GM12874 (cell line): ENCODE data around the gene MAMLD1.
A peak's percentile ranks its signal among the peaks of the same experiment; 100 is the strongest.

ENCODE experiments used
- TF ChIP-seq, protein P1 (sequence below): IDR thresholded peaks from 2 replicates; pipeline ENCODE4 v1.5.1; 2011; ENCODE audit warnings: low read depth, mild to moderate bottlenecking, control low read depth, low read length, moderate library complexity; ENCODE audit not compliant: insufficient read depth

The MAMLD1 gene

DNA sequence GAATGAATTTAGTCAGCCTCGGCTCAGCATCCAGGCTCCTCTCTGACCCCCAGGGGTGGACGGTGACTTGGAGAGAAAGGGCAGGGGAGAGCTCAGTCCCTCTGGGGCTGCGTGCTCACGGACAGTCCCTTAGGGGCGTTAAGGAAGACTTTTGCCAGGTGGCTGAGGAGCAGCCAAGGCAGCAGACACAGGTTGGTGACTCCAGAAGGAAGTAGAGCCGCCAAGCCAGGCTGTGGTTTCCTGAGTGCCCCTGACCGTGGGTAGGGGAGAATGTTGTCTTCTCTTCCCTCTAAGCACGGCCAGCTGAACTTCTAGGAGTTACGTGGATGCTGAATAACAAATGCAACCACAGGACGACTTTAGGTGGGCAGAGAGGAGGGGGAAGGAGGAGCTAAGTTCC, 114.3 kb downstream of the MAMLD1 start:
- TF ChIP-seq, protein P1, sequence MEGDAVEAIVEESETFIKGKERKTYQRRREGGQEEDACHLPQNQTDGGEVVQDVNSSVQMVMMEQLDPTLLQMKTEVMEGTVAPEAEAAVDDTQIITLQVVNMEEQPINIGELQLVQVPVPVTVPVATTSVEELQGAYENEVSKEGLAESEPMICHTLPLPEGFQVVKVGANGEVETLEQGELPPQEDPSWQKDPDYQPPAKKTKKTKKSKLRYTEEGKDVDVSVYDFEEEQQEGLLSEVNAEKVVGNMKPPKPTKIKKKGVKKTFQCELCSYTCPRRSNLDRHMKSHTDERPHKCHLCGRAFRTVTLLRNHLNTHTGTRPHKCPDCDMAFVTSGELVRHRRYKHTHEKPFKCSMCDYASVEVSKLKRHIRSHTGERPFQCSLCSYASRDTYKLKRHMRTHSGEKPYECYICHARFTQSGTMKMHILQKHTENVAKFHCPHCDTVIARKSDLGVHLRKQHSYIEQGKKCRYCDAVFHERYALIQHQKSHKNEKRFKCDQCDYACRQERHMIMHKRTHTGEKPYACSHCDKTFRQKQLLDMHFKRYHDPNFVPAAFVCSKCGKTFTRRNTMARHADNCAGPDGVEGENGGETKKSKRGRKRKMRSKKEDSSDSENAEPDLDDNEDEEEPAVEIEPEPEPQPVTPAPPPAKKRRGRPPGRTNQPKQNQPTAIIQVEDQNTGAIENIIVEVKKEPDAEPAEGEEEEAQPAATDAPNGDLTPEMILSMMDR: no peak

DNA sequence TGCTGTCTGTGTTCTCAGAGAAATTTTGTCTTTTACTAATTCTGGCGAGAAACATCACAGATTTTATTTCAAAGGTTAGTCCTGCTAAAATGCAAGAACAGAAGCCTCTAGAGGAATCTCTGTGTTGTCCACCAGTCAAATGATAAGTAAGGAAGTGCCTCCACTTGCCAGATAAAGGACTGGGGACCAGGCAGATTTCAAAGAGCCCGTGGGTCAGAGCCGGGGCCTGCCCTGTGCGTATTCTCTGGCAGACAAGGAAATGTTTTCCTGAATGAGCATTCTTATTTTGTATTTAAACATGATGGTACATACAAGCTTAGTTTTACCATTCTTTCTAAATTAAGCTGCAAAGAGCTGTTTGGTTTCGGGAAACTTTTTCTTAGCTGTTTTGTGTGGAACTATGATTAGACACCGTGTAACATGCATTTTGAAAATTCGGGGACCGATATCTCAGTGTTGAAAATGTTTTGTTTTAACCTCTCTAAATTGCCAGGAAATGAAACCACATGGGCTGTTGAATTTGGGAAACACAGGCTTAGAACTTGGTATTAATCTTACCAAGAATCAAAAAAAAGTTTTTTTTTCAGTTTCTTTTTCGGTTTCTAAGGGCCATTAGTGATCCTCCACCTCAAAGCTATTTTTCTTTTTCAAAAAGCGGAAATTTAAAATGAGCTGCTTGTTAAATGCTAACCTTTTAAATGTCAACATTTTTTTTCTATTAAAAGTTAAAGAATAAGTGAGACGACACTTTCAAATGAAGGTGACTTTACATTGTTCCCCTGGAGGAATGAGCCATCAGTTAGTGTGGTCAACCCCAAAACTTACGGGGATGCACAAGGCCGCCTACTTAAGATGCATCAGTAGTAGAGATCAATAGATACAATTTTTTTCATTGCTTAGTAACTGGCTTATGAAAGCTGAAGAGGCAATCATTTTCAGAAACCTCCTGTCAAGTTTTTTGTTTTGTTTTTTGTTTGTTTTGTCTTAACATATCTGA, 115.7 kb downstream of the MAMLD1 start:
- TF ChIP-seq, protein P1: no peak

DNA sequence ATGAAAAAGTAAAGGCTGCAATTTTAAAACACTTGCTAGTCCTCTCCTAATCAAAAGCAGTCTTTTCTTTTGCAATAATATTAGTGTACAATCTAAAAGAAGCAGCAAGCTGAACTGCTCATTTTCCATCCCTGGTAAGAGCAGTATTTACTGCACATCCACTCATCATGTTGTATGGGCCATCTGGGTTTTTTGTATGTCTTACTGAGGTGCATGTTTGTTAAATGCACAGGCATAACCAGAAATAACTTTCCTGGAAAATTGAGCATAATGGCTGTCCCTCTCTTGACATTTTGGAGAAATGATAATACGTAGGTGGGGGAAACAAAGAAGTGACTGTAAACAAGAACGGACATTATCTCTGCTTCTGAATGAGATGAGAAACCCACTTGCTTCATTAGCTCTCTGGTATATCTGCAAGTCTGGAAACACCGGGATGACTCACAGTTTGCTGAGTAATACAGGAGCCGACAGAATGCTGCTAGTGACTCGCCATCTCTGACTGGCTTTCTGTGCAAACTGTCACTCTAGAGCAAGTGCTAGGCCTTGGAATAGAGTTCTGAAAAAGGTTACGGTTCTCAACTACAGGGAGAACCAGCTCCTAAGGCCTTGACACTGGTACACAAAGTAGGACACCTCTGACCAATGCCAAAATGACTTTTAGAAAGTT, 119.6 kb downstream of the MAMLD1 start:
- TF ChIP-seq, protein P1: no peak

DNA sequence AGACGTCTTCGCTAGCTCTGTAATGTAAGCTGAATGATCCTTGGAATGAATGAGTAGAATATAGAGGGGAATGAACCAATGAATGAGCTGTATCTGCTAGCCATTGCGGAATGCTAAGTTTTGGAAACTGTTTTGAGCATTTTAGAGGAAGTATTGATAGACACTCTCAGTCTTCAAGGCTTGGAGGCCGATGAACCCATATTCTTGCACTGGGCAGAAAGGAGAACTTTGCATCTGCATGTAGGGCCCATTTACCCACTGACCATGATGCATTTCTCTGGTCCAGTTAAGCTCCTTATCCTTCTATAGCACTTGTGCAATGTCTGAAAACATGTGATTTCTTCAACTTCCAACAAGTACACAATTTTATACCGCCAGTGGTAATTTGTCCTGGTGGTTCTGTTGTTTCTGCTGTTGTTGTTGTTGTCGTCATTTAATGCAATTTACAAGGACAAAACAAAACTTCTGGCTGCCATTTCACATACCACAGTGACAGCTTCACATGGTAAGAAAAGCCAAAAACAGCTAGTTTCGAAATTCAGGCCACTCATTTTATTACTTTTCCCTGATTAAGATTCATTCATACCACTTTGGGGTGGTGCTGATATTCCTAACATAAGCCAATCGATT, 120.4 kb downstream of the MAMLD1 start:
- TF ChIP-seq, protein P1: no peak

DNA sequence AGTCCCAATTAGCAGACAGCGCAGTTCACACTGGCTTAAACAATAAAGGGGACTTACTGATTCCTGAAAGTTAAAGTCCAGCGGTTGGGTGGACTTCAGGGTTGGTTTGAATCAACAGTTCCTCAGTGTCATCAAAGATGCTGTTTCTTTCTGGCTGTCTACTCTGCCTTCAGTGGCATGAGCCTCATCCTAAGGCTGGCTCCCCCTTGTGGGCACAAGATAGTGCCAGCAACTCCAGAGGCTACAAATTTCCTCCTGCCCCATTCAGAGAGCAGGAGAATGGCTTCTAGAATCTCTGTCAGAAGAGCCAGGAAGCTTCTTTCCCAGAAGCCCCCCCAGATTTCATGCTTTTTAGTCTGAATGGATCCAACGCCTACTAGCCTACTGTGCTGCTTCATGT, 122.9 kb downstream of the MAMLD1 start:
- TF ChIP-seq, protein P1: peak; percentile 61

DNA sequence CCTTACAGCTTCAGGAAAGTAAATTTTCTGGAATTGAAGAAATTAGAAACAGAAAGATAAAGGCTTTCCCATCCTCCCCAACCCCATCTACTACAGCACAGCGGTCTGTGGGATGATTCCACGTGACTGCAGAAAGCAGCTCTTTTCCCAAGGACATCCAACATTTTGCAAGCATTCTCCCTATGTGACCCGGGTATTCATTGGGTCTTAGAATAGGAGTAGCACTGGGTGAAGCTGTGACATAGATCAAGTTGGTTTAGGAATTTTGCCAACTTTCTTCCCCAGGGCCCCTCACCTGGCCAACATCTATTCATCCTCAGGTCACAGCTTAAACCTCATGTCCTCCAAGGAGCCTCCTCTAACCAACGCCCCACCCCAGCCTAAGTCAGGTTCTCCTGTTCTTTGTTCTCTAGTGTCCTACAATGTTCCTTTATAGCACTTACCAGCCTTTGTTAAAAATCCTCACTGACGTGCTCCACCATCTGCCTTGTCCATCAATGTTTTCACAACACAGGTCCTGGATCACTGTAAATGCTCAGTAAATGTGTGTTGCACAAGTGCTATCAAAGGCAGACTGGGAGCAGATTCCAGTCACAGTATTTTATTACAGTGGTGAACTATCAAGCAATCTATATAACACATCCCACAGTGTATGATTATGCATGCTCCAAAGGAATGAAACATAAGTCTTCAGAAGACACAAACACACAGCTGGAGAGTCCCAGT, 124.4 kb downstream of the MAMLD1 start:
- TF ChIP-seq, protein P1: no peak
